GM10847 (cell line): ENCODE data around the gene SYTL3.
A peak's percentile ranks its signal among the peaks of the same experiment; 100 is the strongest.

Experiments used
- POLR2A ChIP-seq: IDR thresholded peaks from 2 replicates; pipeline ENCODE4 v1.6.1; 2011; ENCODE audit not compliant: insufficient read length; ENCODE audit errors: extremely low read depth

SYTL3 gene

GRCh38 chr6:158649289-158650143 is at the start of gene SYTL3:
SYTL3 (plus strand) TSS chr6:158650054; CDS start chr6:158663269, 13,215 bp downstream.
- peak; percentile 15 for TF ChIP-seq POLR2A

- TF ChIP-seq POLR2A, result no peak
These were observed 46.4 kb upstream of the SYTL3 start for GRCh38 chr6:158603261-158604047.

GRCh38 chr6:158604048-158604406 is 45.8 kb upstream of the SYTL3 start:
- TF ChIP-seq POLR2A, result no peak

- no peak for TF ChIP-seq POLR2A
These were observed 44.5 kb upstream of the SYTL3 start for GRCh38 chr6:158605266-158605878.

- no peak for TF ChIP-seq POLR2A
These were observed 42.9 kb upstream of the SYTL3 start for GRCh38 chr6:158606935-158607334.

GRCh38 chr6:158607411-158608170 is 42.3 kb upstream of the SYTL3 start:
- TF ChIP-seq POLR2A, result no peak

GRCh38 chr6:158608221-158608620 is 41.6 kb upstream of the SYTL3 start:
- TF ChIP-seq POLR2A, result no peak

GRCh38 chr6:158609455-158610155 is 40.2 kb upstream of the SYTL3 start:
- TF ChIP-seq POLR2A, result no peak

- no peak for TF ChIP-seq POLR2A
These were observed 39.4 kb upstream of the SYTL3 start for GRCh38 chr6:158610319-158610968.

- TF ChIP-seq POLR2A, result no peak
These were observed 38.8 kb upstream of the SYTL3 start for GRCh38 chr6:158611039-158611438.

- TF ChIP-seq POLR2A, result no peak
These were observed 38.1 kb upstream of the SYTL3 start for GRCh38 chr6:158611541-158612370.

- TF ChIP-seq POLR2A, result no peak
These were observed 29.7 kb upstream of the SYTL3 start for GRCh38 chr6:158619922-158620801.
